HG02973 (cell line): ENCODE measurements around the gene DEGS2.

Experiments used
- ATAC-seq: cut with Tn5 transposase; IDR thresholded peaks from one replicate; pipeline ENCODE4 v1.9.1; 2021; ENCODE audit warnings: moderate library complexity; ENCODE audit not compliant: unreplicated experiment

Gene DEGS2

GRCh38 chr14:100096656-100097055, 62.8 kb downstream of the DEGS2 start:
- no peak for ATAC-seq
